DOHH2 (cell line): ENCODE results near the gene NUDT14.

Source experiments
- CTCF ChIP-seq: fragments of 200-600 bp; sonication (generic); IDR thresholded peaks from one replicate; pipeline ENCODE4 v1.5.1; 2014; ENCODE audit warnings: antibody characterized with exemption, mild to moderate bottlenecking, low read depth, low read length; ENCODE audit not compliant: poor library complexity, severe bottlenecking
- EZH2phosphoT487 ChIP-seq: fragments of 200-600 bp; sonication (generic); IDR thresholded peaks from 2 replicates; pipeline ENCODE4 v1.6.1; 2017; ENCODE audit warnings: borderline replicate concordance, mild to moderate bottlenecking, antibody characterized with exemption, low read length, moderate library complexity, mixed read lengths

GRCh38 chr14:105123064-105123665 lies 57.9 kb downstream of the NUDT14 start:
- TF ChIP-seq CTCF: no peak
- no peak for TF ChIP-seq EZH2phosphoT487
